ENCODE data around the gene DAZAP1.

The DAZAP1 gene

GRCh38 chr19:1401138-1401888 is 6.1 kb upstream of the DAZAP1 start, which contains the start of gene GAMT:
Gene GAMT, minus strand, starts transcription at chr19:1401542. Its CDS starts 66 bp downstream, at chr19:1401476.
- H3K4me2 ChIP-seq (ENCODE audit: low read depth, low read length, poor library complexity, severe bottlenecking): peak within 1 kb of the TSS; percentile 84
- peaks cover 16% of the 10 kb centered on the region for H3K79me2 ChIP-seq (ENCODE audit: insufficient read depth, low read length)
- H3K4me3 ChIP-seq (ENCODE audit: low read length, poor library complexity, severe bottlenecking): peak within 1 kb of the TSS; percentile 91
- no peaks in the 10 kb centered on the region for H3K27me3 ChIP-seq (ENCODE audit: insufficient read depth, low read length, poor library complexity, severe bottlenecking)
- no peaks in the 10 kb centered on the region for H3K9me2 ChIP-seq (replicated peaks; ENCODE audit: low read depth, low read length)
- H3K36me3 ChIP-seq (ENCODE audit: insufficient read depth, low read length): no peaks in the 10 kb centered on the region
- peak within 1 kb of the TSS; percentile 83 for H3K9ac ChIP-seq (ENCODE audit: low read depth, low read length, poor library complexity, severe bottlenecking)
- peaks cover 15% of the 10 kb centered on the region for H3K4me1 ChIP-seq (ENCODE audit: insufficient read depth, low read length, poor library complexity, severe bottlenecking)
- TF ChIP-seq EZH2phosphoT487 (IDR thresholded peaks at IDR 0.05; ENCODE audit: borderline replicate concordance): no peak
- peak; percentile 53 for TF ChIP-seq CTCF (conservative IDR thresholded peaks at IDR 0.05; ENCODE audit: low read length)
- peaks cover 9% of the 10 kb centered on the region for H4K20me1 ChIP-seq (ENCODE audit: insufficient read depth, low read length, poor library complexity, severe bottlenecking)
- no peaks in the 10 kb centered on the region for H3K9me3 ChIP-seq (ENCODE audit: insufficient read depth, low read depth, low read length)
- no peaks in the 10 kb centered on the region for H3F3A ChIP-seq (ENCODE audit: low read depth)
- peak within 1 kb of the TSS; percentile 83 for H2AFZ ChIP-seq (ENCODE audit: low read length)

GRCh38 chr19:1401889-1402217 is 5.5 kb upstream of the DAZAP1 start:
- H3K36me3 ChIP-seq (ENCODE audit: insufficient read depth, low read length): no peaks in the 10 kb centered on the region
- peaks cover 20% of the 10 kb centered on the region for H3K4me1 ChIP-seq (ENCODE audit: insufficient read depth, low read length, poor library complexity, severe bottlenecking)
- no peaks in the 10 kb centered on the region for H3K9me3 ChIP-seq (ENCODE audit: insufficient read depth, low read depth, low read length)
- peaks cover 16% of the 10 kb centered on the region for H3K79me2 ChIP-seq (ENCODE audit: insufficient read depth, low read length)
- H3K4me2 ChIP-seq (ENCODE audit: low read depth, low read length, poor library complexity, severe bottlenecking): peak overlapping the region; percentile 84
- H2AFZ ChIP-seq (ENCODE audit: low read length): peak overlapping the region; percentile 83
- no peak; the same call in 1 of the 2 replicates for TF ChIP-seq CTCF (conservative IDR thresholded peaks at IDR 0.05; ENCODE audit: low read length)
- no peak for TF ChIP-seq EZH2phosphoT487 (IDR thresholded peaks at IDR 0.05; ENCODE audit: borderline replicate concordance)
- H3K4me3 ChIP-seq (ENCODE audit: low read length, poor library complexity, severe bottlenecking): peak overlapping the region; percentile 91
- no peaks in the 10 kb centered on the region for H3K27me3 ChIP-seq (ENCODE audit: insufficient read depth, low read length, poor library complexity, severe bottlenecking)
- peaks cover 9% of the 10 kb centered on the region for H4K20me1 ChIP-seq (ENCODE audit: insufficient read depth, low read length, poor library complexity, severe bottlenecking)
- H3K9me2 ChIP-seq (replicated peaks; ENCODE audit: low read depth, low read length): no peaks in the 10 kb centered on the region
- H3K9ac ChIP-seq (ENCODE audit: low read depth, low read length, poor library complexity, severe bottlenecking): peak overlapping the region; percentile 83
- H3F3A ChIP-seq (ENCODE audit: low read depth): no peaks in the 10 kb centered on the region

GRCh38 chr19:1402411-1403070 is 4.8 kb upstream of the DAZAP1 start:
- Histone ChIP-seq H3K9me3 (ENCODE audit: insufficient read depth, low read depth, low read length) (no peaks in the 10 kb centered on the region), H3K9ac (ENCODE audit: low read depth, low read length, poor library complexity, severe bottlenecking) (peak overlapping the region; percentile 28), H3K4me1 (ENCODE audit: insufficient read depth, low read length, poor library complexity, severe bottlenecking) (peaks cover 21% of the 10 kb centered on the region), H3K36me3 (ENCODE audit: insufficient read depth, low read length) (no peaks in the 10 kb centered on the region), H3K27me3 (ENCODE audit: insufficient read depth, low read length, poor library complexity, severe bottlenecking) (no peaks in the 10 kb centered on the region), H3K4me2 (ENCODE audit: low read depth, low read length, poor library complexity, severe bottlenecking) (no peak overlapping the region), H3K4me3 (ENCODE audit: low read length, poor library complexity, severe bottlenecking) (no peak overlapping the region), H3F3A (ENCODE audit: low read depth) (no peaks in the 10 kb centered on the region), H3K79me2 (ENCODE audit: insufficient read depth, low read length) (peaks cover 17% of the 10 kb centered on the region), H2AFZ (ENCODE audit: low read length) (no peak overlapping the region), H4K20me1 (ENCODE audit: insufficient read depth, low read length, poor library complexity, severe bottlenecking) (peaks cover 9% of the 10 kb centered on the region), H3K9me2 (replicated peaks; ENCODE audit: low read depth, low read length) (no peaks in the 10 kb centered on the region)
- TF ChIP-seq EZH2phosphoT487 (IDR thresholded peaks at IDR 0.05; ENCODE audit: borderline replicate concordance) (no peak), CTCF (conservative IDR thresholded peaks at IDR 0.05; ENCODE audit: low read length) (no peak)

Data from Loucy (cell line).